LNCaP clone FGC (cell line): ENCODE results near the gene IFI6.

Source experiments
- DNase-seq: peaks from one replicate; pipeline ENCODE4 v3.0.0-alpha.2; 2011; ENCODE audit warnings: low read depth
- H3K4me3 ChIP-seq: 2 replicates; pipeline ENCODE4 v1.5.1; 2011; ENCODE audit warnings: mild to moderate bottlenecking, low read depth, low read length, control low read depth
- TF ChIP-seq, protein P1 (sequence below): IDR thresholded peaks from 2 replicates; pipeline ENCODE4 v1.5.1; 2012; ENCODE audit warnings: mild to moderate bottlenecking; ENCODE audit not compliant: control insufficient read depth, insufficient read depth; ENCODE audit errors: extremely low read depth

Gene IFI6

DNA sequence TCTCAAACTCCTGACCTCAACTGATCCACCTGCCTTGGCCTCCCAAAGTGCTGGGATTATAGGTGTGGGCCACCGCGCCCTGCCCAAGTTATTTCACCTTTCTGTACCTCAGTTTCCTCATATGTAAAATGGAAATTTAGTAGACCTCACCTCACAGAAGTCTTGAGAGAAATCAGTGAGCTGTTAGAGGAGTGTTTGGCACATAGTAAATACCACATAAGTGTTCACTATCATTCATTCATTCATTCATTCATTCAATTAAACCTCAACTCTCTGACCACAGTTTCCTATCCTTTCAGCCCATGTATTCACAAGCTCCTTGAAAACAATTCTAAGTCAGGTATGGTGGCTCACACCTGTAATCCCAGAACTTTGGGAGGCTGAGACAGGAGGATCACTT is 33.2 kb downstream of the IFI6 start:
- TF ChIP-seq, protein P1, sequence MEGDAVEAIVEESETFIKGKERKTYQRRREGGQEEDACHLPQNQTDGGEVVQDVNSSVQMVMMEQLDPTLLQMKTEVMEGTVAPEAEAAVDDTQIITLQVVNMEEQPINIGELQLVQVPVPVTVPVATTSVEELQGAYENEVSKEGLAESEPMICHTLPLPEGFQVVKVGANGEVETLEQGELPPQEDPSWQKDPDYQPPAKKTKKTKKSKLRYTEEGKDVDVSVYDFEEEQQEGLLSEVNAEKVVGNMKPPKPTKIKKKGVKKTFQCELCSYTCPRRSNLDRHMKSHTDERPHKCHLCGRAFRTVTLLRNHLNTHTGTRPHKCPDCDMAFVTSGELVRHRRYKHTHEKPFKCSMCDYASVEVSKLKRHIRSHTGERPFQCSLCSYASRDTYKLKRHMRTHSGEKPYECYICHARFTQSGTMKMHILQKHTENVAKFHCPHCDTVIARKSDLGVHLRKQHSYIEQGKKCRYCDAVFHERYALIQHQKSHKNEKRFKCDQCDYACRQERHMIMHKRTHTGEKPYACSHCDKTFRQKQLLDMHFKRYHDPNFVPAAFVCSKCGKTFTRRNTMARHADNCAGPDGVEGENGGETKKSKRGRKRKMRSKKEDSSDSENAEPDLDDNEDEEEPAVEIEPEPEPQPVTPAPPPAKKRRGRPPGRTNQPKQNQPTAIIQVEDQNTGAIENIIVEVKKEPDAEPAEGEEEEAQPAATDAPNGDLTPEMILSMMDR = no peak
- DNase-seq = no peak
- H3K4me3 ChIP-seq = no peak overlapping the region

DNA sequence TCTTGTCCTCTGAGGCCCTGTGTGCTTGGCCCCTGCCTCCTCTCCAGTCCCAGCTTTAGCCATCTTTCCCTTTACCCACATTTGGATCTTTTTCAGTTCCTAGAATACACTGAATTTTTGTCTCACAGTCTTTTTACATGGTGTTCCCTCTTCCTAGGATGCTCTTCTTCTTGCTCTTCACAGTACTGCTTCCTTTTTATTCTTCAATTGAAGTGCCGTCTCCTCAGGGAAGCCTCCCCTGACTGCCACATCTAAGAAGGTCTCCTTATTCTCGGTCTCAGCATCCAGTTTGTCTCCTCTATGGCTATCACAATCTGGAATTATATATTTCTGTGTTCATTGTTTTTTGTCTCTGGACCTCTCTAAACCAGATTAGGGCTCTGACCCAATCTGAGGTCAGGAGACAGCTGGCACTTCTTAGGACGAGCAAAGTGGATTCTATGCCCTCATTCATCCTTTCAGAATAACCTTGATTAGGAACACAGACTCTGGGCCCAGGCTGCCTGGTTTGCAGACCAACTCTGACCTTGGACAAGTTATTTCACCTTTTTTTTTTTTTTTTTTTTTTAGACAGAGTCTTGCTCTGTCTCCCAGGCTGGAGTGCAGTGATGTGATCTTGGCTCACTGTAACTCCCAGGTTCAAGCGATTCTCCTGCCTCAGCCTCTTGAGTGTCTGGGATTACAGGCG is 33.8 kb downstream of the IFI6 start:
- no peak overlapping the region for H3K4me3 ChIP-seq
- TF ChIP-seq, protein P1 = no peak
- DNase-seq = no peak

DNA sequence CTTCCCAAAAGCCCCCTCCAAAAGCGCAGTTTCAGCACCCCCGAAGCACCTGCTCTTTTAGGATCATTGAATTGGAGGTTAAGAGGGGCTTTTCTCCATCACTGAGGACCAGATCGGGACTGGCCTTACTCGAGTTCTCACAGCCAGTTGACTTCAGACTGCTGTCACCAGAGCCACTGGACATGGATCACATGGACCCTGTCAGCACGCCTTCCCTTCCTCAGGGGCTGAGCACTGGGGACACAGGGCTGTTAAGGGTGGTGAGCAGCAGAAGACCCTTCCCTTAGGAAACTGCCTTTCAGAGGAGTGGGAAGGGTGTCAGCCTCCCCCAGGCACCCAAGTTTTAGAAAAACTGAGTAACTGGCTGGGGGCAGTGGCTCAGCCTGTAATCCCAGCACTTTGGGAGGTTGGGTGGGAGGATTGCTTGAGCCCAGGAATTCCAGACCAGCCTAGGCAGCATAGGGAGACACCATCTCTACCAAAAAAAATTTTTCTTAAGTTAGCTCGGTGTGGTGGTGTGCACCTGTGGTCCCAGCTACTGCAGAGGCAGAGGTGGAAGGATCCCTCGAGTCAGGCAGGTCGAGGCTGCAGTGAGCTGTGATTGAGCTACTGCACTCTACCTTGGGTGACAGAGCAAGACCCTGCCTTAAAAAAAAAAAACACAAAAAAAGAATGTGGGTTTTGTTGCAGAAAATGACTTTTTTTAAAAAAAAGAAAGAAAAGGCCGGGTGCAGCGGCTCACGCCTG is 36.4 kb downstream of the IFI6 start:
- DNase-seq = no peak
- H3K4me3 ChIP-seq = no peak overlapping the region
- TF ChIP-seq, protein P1 = no peak

DNA sequence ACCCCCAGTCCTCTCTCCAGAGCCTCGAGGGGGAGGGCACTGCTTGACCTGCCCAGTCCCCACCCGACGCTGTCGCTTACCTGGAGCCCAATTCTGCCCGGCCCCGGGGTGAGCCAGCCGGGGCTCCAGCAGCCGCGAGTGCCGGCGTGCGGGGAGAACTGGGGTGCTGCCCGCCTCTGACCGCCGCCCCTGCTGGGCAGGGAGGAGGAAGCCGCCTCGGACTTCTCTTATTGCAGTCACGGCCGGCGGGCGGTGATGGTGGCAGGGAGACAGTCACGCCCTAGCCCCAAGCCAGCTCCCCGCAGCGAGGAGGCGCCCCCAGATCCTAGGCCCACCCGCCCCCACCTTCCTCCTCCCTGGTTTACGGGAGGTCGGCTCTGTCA is 37.0 kb downstream of the IFI6 start, which contains the start of gene FGR:
FGR (minus strand) TSS at position 201 of the 383 bp plus-strand sequence. CDS start 11,269 bp downstream, outside the sequence.
- H3K4me3 ChIP-seq = no peak within 1 kb of the TSS
- TF ChIP-seq, protein P1 = no peak
- no peak for DNase-seq

DNA sequence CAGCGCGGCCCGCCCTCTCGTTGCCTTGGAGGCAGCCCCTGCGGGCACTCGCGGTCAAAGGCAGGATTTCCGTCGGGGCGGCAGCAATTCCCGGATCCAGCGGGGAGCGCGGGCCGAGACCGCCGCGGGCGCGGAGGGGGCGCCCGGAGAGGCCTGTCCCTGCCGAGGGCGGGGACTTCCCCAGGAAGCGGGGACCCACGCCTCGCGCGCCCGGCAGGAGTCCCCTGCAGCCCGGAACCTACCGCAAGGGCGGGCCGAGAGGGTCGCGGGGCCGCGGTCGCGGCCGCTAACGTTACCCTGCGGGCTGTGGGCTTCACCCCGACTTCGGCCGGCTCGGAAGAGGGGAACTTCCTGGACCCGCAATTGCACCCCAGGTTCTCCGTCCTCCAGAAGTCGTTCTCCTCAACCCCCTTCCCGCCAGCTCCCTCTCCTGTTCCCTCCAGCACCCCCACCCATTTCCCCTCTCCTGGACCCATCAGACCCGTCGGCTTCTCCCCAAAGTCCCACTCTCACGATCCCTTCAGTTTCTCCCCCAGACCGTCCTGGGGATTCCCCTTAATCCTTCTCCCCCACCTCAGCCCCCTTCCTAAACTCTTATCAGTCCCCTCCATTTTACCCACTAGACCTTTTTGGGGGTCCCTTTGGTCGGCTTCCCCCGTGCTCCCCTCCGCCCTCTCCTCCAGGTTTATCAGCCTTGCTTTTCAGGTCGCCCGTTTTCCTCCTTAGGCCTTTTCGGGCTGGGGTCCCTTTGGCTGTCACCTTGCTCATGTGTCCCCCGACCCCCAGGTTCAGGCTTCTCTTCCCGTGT is 37.6 kb downstream of the IFI6 start:
- no peak overlapping the region for H3K4me3 ChIP-seq
- no peak for DNase-seq
- TF ChIP-seq, protein P1 = no peak

DNA sequence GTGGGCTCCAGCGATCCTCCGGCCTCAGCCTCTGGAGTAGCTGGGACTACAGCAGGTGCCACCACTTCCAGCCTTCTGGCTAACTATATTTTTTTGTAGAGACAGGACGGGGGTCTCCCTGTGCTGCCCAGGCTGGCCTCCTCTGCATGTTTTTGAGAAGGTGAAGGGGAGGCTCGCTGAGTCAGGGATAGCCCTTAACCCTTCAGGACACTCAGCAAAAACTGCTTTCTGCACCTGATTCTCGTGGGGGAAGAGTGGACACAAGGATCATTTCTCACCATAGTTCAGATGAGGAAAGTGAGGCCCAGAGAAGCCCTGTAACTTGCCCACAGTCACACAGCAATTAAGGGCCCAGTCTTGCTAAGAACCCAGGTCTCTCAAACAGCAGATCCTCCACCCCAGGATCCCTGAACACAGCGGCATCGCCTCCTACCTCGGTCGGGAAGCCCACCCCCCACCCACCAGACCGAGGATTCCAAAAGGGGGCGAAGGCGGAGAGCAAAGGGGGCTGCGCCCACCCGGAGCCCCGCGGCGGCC is 38.3 kb downstream of the IFI6 start:
- TF ChIP-seq, protein P1 = no peak
- no peak overlapping the region for H3K4me3 ChIP-seq
- DNase-seq = no peak
